H1 (cell line): ENCODE results near the gene LAMB1. TPM values are rescaled to one million over a fixed set of nuclear protein-coding genes. Genes with fewer than 3 reads are reported as not detected.

Experiments used
- CTCF ChIA-PET: fragments of 300-600 bp; sonication (Branson Sonifier 250); formaldehyde crosslinking; loops from one replicate; lab custom pipeline; 2021; ENCODE audit not compliant: partially characterized antibody; lab: Charles Lee
- POLR2A ChIA-PET: fragments of 300-600 bp; sonication (Branson Sonifier 250); formaldehyde crosslinking; loops from one replicate; lab custom pipeline; 2021; ENCODE audit warnings: inconsistent platforms; ENCODE audit not compliant: partially characterized antibody; lab: Charles Lee
- DNase-seq, 2 experiments: peaks; one replicate each; pipeline versions ENCODE4 v3.0.0 to v3.0.0-alpha.2; 2010 to 2022; ENCODE audit warnings: low spot score in 2 of 2, low read depth in 1 of 2, mixed read lengths in 1 of 2
- FAIRE-seq: peaks from 2 replicates; lab custom pipeline; 2011; peaks lifted over from hg19 to GRCh38; lab: Jason Lieb, UNC
- H2AFZ ChIP-seq: 2 replicates; pipeline ENCODE4 v1.8.1; 2012; ENCODE audit warnings: low read length, inconsistent platforms
- H2AK5ac ChIP-seq: 2 replicates; pipeline ENCODE4 v1.6.1; 2013; ENCODE audit warnings: low read depth, low read length
- H2BK120ac ChIP-seq: replicated peaks from 2 replicates; pipeline ENCODE3; 2013; ENCODE audit warnings: low read depth, low read length, inconsistent platforms
- H2BK12ac ChIP-seq: 2 replicates; pipeline ENCODE4 v1.6.1; 2013; ENCODE audit warnings: low read depth, low read length
- H2BK15ac ChIP-seq: 2 replicates; pipeline ENCODE4 v1.6.1; 2013; ENCODE audit warnings: low read length
- H2BK20ac ChIP-seq: 2 replicates; pipeline ENCODE4 v1.6.1; 2013; ENCODE audit warnings: low read length
- H2BK5ac ChIP-seq: 2 replicates; pipeline ENCODE4 v1.6.1; 2013; ENCODE audit warnings: low read depth, low read length
- H3K14ac ChIP-seq: 2 replicates; pipeline ENCODE4 v1.6.1; 2013; ENCODE audit warnings: inconsistent platforms; ENCODE audit not compliant: insufficient read length
- H3K18ac ChIP-seq: 2 replicates; pipeline ENCODE4 v1.6.1; 2013; ENCODE audit warnings: low read length; ENCODE audit errors: extremely low read depth
- H3K23ac ChIP-seq: 2 replicates; pipeline ENCODE4 v1.6.1; 2013; ENCODE audit warnings: inconsistent platforms; ENCODE audit not compliant: insufficient read length
- H3K23me2 ChIP-seq: 2 replicates; pipeline ENCODE4 v1.6.1; 2013; ENCODE audit warnings: low read depth, low read length
- H3K27ac ChIP-seq: 2 replicates; pipeline ENCODE4 v1.6.1; 2011; ENCODE audit warnings: low read depth, low read length, inconsistent platforms
- H3K27me3 ChIP-seq, 4 experiments: replicated peaks in 1 of 4; 1 replicate in 1 of 4; 2 replicates in 3 of 4; pipeline versions ENCODE4 v1.6.1 to v1.8.1; 2011 to 2013; ENCODE audit warnings: low read length in 3 of 4, mild to moderate bottlenecking in 3 of 4, inconsistent platforms in 2 of 4, mixed read lengths in 2 of 4, moderate library complexity in 1 of 4; ENCODE audit not compliant: control insufficient read depth in 3 of 4, insufficient read depth in 3 of 4; ENCODE audit errors: extremely low read depth in 1 of 4
- H3K36me3 ChIP-seq, 4 experiments: 2 replicates each; pipeline versions ENCODE4 v1.6.1 to v1.8.1; 2011 to 2013; ENCODE audit warnings: mild to moderate bottlenecking in 4 of 4, low read length in 3 of 4, moderate library complexity in 2 of 4, control low read depth in 1 of 4, inconsistent platforms in 1 of 4; ENCODE audit not compliant: insufficient read depth in 4 of 4, control insufficient read depth in 2 of 4
- H3K4ac ChIP-seq: replicated peaks from 2 replicates; pipeline ENCODE3; 2013; ENCODE audit warnings: low read length, low read depth, mixed read lengths, inconsistent platforms; ENCODE audit not compliant: insufficient read length
- H3K4me1 ChIP-seq, 4 experiments: replicated peaks in 1 of 4; 1 replicate in 1 of 4; 2 replicates in 3 of 4; pipeline versions ENCODE4 v1.6.1 to v1.8.1; 2011 to 2013; ENCODE audit warnings: low read length in 3 of 4, inconsistent platforms in 2 of 4, mixed read lengths in 1 of 4; ENCODE audit not compliant: insufficient read depth in 4 of 4, control insufficient read depth in 3 of 4
- H3K4me2 ChIP-seq, 2 experiments: 2 replicates each; pipeline versions ENCODE4 v1.6.1 to v1.8.1; 2011 to 2013; ENCODE audit warnings: low read depth in 2 of 2, low read length in 2 of 2, control low read depth in 1 of 2, inconsistent platforms in 1 of 2, mild to moderate bottlenecking in 1 of 2; ENCODE audit not compliant: insufficient read depth in 1 of 2
- H3K4me3 ChIP-seq, 4 experiments: fragments of 200-600, 300-600 bp in 1 of 4; sonication (generic), shearing (Covaris generic), sonication (Bioruptor Twin) in 1 of 4; 2 replicates each; pipeline versions ENCODE4 v1.5.1 to v1.8.1; 2011 to 2016; ENCODE audit warnings: low read length in 4 of 4, low read depth in 3 of 4, control low read depth in 2 of 4, inconsistent platforms in 2 of 4, mild to moderate bottlenecking in 2 of 4, mixed read lengths in 1 of 4, moderate library complexity in 1 of 4; ENCODE audit not compliant: insufficient read depth in 2 of 4; ENCODE audit errors: extremely low read depth in 1 of 4
- H3K56ac ChIP-seq: replicated peaks from 2 replicates; pipeline ENCODE3; 2013; ENCODE audit warnings: low read depth, mild to moderate bottlenecking, mixed read lengths, low read length, inconsistent platforms; ENCODE audit not compliant: insufficient read length
- H3K79me1 ChIP-seq: 2 replicates; pipeline ENCODE4 v1.6.1; 2013; ENCODE audit warnings: low read depth, low read length, control low read depth
- H3K79me2 ChIP-seq, 2 experiments: 2 replicates each; pipeline versions ENCODE4 v1.6.1 to v1.8.1; 2012 to 2013; ENCODE audit warnings: low read length in 2 of 2, mild to moderate bottlenecking in 2 of 2, inconsistent platforms in 1 of 2; ENCODE audit not compliant: insufficient read depth in 2 of 2, control insufficient read depth in 1 of 2
- H3K9ac ChIP-seq, 4 experiments: replicated peaks in 1 of 4; 1 replicate in 1 of 4; 2 replicates in 3 of 4; pipeline versions ENCODE4 v1.6.1 to v1.8.1; 2011 to 2013; ENCODE audit warnings: low read depth in 3 of 4, low read length in 3 of 4, control low read depth in 2 of 4, mild to moderate bottlenecking in 2 of 4, moderate library complexity in 2 of 4, inconsistent platforms in 1 of 4; ENCODE audit errors: extremely low read depth in 1 of 4
- H3K9me3 ChIP-seq, 2 experiments: 2 replicates each; pipeline versions ENCODE4 v1.6.1 to v1.8.1; 2012 to 2013; ENCODE audit warnings: mild to moderate bottlenecking in 2 of 2, moderate library complexity in 2 of 2, control low read depth in 1 of 2, inconsistent platforms in 1 of 2, low read depth in 1 of 2, low read length in 1 of 2, mixed read lengths in 1 of 2; ENCODE audit not compliant: insufficient read depth in 2 of 2
- H4K20me1 ChIP-seq, 2 experiments: replicated peaks in 1 of 2; 2 replicates each; pipeline versions ENCODE3 to v1.8.1; 2011 to 2013; ENCODE audit warnings: inconsistent platforms in 2 of 2, low read length in 2 of 2, mild to moderate bottlenecking in 1 of 2; ENCODE audit not compliant: insufficient read depth in 2 of 2, control insufficient read depth in 1 of 2
- H4K5ac ChIP-seq: 2 replicates; pipeline ENCODE4 v1.6.1; 2013; ENCODE audit warnings: low read length, low read depth, mixed read lengths, inconsistent platforms; ENCODE audit not compliant: insufficient read length
- H4K8ac ChIP-seq: 2 replicates; pipeline ENCODE4 v1.8.0; 2013; ENCODE audit warnings: mild to moderate bottlenecking, moderate library complexity, low read length, inconsistent platforms; ENCODE audit not compliant: insufficient read depth; ENCODE audit errors: extremely low read depth
- H4K91ac ChIP-seq: replicated peaks from 2 replicates; pipeline ENCODE3; 2013; ENCODE audit warnings: low read length, mixed read lengths, inconsistent platforms; ENCODE audit not compliant: insufficient read length
- ASH2L ChIP-seq: fragments of 200-600, 300-600 bp; sonication (generic); IDR thresholded peaks from one replicate; pipeline ENCODE4 v1.7.1; 2017; ENCODE audit warnings: low read length
- BRCA1 ChIP-seq: IDR thresholded peaks from 2 replicates; pipeline ENCODE4 v1.6.1; 2012; ENCODE audit warnings: low read depth, low read length, improper control_type of control experiment
- CBX5 ChIP-seq: fragments of 300-800, 300-1000 bp; sonication (generic); IDR thresholded peaks from 2 replicates; pipeline ENCODE4 v1.7.1; 2016; ENCODE audit warnings: antibody characterized with exemption, low read length, low read depth
- CHD1 ChIP-seq: IDR thresholded peaks from 2 replicates; pipeline ENCODE4 v1.6.1; 2012; ENCODE audit warnings: low read depth, low read length, improper control_type of control experiment
- CHD2 ChIP-seq: IDR thresholded peaks from 2 replicates; pipeline ENCODE4 v1.6.1; 2012; ENCODE audit warnings: low read length, improper control_type of control experiment
- HDAC2 ChIP-seq, 2 experiments: fragments of 300-600 bp in 1 of 2; sonication (generic) in 1 of 2; IDR thresholded peaks; 2 replicates each; pipeline ENCODE4 v1.6.1; 2011 to 2012; ENCODE audit warnings: low read depth in 2 of 2, low read length in 2 of 2, mild to moderate bottlenecking in 2 of 2, moderate library complexity in 2 of 2, borderline replicate concordance in 1 of 2, inconsistent platforms in 1 of 2
- RAD21 ChIP-seq, 2 experiments: IDR thresholded peaks in 1 of 2; conservative IDR thresholded peaks in 1 of 2; 2 replicates each; pipeline ENCODE4 v1.6.1; 2011; ENCODE audit warnings: low read depth in 2 of 2, low read length in 2 of 2, improper control_type of control experiment in 1 of 2, inconsistent platforms in 1 of 2, mild to moderate bottlenecking in 1 of 2, moderate library complexity in 1 of 2
- RBBP5 ChIP-seq: IDR thresholded peaks from 2 replicates; pipeline ENCODE4 v1.7.1; 2012; ENCODE audit warnings: low read depth, mild to moderate bottlenecking, inconsistent platforms, low read length, moderate library complexity, borderline replicate concordance
- SIRT6 ChIP-seq: IDR thresholded peaks from one replicate; pipeline ENCODE4 v1.7.1; 2012; ENCODE audit warnings: low read length, inconsistent platforms
- TAF7 ChIP-seq: optimal IDR thresholded peaks from 2 replicates; pipeline ENCODE3; 2011; ENCODE audit warnings: low read depth, mild to moderate bottlenecking, inconsistent platforms, low read length, moderate library complexity, borderline replicate concordance
- TBP ChIP-seq: IDR thresholded peaks from 2 replicates; pipeline ENCODE4 v1.6.1; 2011; ENCODE audit warnings: low read depth, low read length, improper control_type of control experiment
- TCF12 ChIP-seq: IDR thresholded peaks from 2 replicates; pipeline ENCODE4 v1.6.1; 2011; ENCODE audit warnings: low read depth, mild to moderate bottlenecking, low read length
- YY1 ChIP-seq: IDR thresholded peaks from 2 replicates; pipeline ENCODE4 v1.6.1; 2011; ENCODE audit warnings: low read depth, mild to moderate bottlenecking, low read length
- ZNF274 ChIP-seq: IDR thresholded peaks from 2 replicates; pipeline ENCODE4 v1.7.0; 2012; ENCODE audit warnings: low read length, borderline replicate concordance; ENCODE audit errors: extremely low read depth
- WGBS, 2 experiments: shearing (Covaris generic) in 1 of 2; methylation state at CpG; one replicate each; pipeline versions ENCODE4 v1.1.6 to v1.1.7; 2013 to 2015; ENCODE audit warnings: low lambda C conversion rate in 2 of 2, mixed read lengths in 2 of 2, inconsistent platforms in 1 of 2, low coverage in 1 of 2, missing lambda C conversion rate in 1 of 2; ENCODE audit not compliant: insufficient replicate concordance in 2 of 2, insufficient coverage in 1 of 2, insufficient read length in 1 of 2; ENCODE audit errors: extremely low coverage in 1 of 2, missing lambda C conversion rate in 1 of 2; 5-methylcytosine and 5-hydroxymethylcytosine counted together
- polyA plus RNA-seq, 7 experiments: library from polyadenylated mRNA; depleted of rRNA in 3 of 7; stranded (reverse) in 5 of 7; unstranded in 2 of 7; fragments of >200 nt in 5 of 7; fragments of 200-250 nt in 2 of 7; gene quantifications; 1 replicate in 5 of 7; 2 replicates in 1 of 7; 4 replicates in 1 of 7; pipeline versions ENCODE4 v1.2.1 to v1.2.3, GENCODE V29; 2011 to 2013; ENCODE audit warnings: missing spikeins in 2 of 7, mixed read lengths in 2 of 7
- total RNA-seq: library from RNA; stranded (reverse); fragmentation: NEBNext Ultra II Directional; extraction: Animal tissue kit (Norgen Biotek cat#: 25700); gene quantifications from 2 replicates; pipeline ENCODE4 v1.2.1, GENCODE V29; 2021
- TF ChIP-seq, protein P1 (sequence below): IDR thresholded peaks from 2 replicates; pipeline ENCODE4 v1.6.1; 2011; ENCODE audit warnings: low read depth, mild to moderate bottlenecking, low read length; ENCODE audit not compliant: insufficient read depth

The LAMB1 gene
- total and polyA plus RNA-seq, 2 of the 8 experiments (the other 6 are each of a cell fraction or from before 2014, with no cell fraction given), result 31.9 to 38.5 TPM

GRCh38 chr7:108048422-108048821, 45.5 kb upstream of the LAMB1 start:
- Histone ChIP-seq H4K8ac (no peak overlapping the region), H3K36me3 (no peaks in the 10 kb centered on the region), H2BK12ac (no peak overlapping the region), H3K27ac (no peak overlapping the region), H3K14ac (no peak overlapping the region), H2AK5ac (no peak overlapping the region), H3K4me3 (no peak overlapping the region), H3K9me3 (no peaks in the 10 kb centered on the region), H2BK20ac (no peak overlapping the region), H3K23me2 (0 out of 2 replicates have a peak, but pooled peaks cover 1% of the 10 kb centered on the region), H3K4me1 (no peaks in the 10 kb centered on the region), H4K91ac (no peak overlapping the region), H3K18ac (no peak overlapping the region), H3K9ac (no peak overlapping the region), H4K20me1 (no peaks in the 10 kb centered on the region), H3K4ac (no peak overlapping the region), H3K79me1 (no peaks in the 10 kb centered on the region), H3K79me2 (no peaks in the 10 kb centered on the region), H2AFZ (no peak overlapping the region), H3K27me3 (no peaks in the 10 kb centered on the region), H2BK120ac (no peak overlapping the region), H2BK5ac (no peak overlapping the region), H2BK15ac (no peak overlapping the region), H3K56ac (no peak overlapping the region), H3K23ac (no peak overlapping the region), H4K5ac (no peak overlapping the region), H3K4me2 (no peak overlapping the region)
- ChIA-PET POLR2A (no interaction called here), CTCF (no interaction called here)
- no peak for DNase-seq
- FAIRE-seq, result no peak
- WGBS, 2 experiments, result 96% methylated on average over 3 of the region's 3 CpGs; no CpG with 5 or more reads in 1 of the 2 experiments
- TF ChIP-seq ASH2L (no peak), RBBP5 (no peak), TAF7 (no peak), ZNF274 (no peak), BRCA1 (no peak), CHD1 (no peak), RAD21 (IDR thresholded peaks at IDR 0.05 in 1 of 2, conservative IDR thresholded peaks at IDR 0.05 in 1 of 2; ENCODE audit: low read depth in 2 of 2, low read length in 2 of 2) (no peak), YY1 (no peak), CBX5 (no peak), TCF12 (no peak), TBP (no peak), SIRT6 (no peak), CHD2 (no peak), HDAC2 (IDR thresholded peaks at IDR 0.05; ENCODE audit: borderline replicate concordance in 1 of 2, low read depth in 2 of 2, low read length in 2 of 2) (no peak)
- TF ChIP-seq, protein P1, sequence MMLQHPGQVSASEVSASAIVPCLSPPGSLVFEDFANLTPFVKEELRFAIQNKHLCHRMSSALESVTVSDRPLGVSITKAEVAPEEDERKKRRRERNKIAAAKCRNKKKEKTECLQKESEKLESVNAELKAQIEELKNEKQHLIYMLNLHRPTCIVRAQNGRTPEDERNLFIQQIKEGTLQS, result no peak
